DMS79 treated with DMSO at 0.1 percent for 48 hours (cell line): ENCODE results near the gene SPSB4.
A peak's percentile ranks its signal among the peaks of the same experiment; 100 is the strongest.

ENCODE experiments used
- DNase-seq: peaks from one replicate; lab custom pipeline; 2025; lab: John Stamatoyannopoulos, UW

SPSB4 gene

GRCh38 chr3:141055136-141055535 lies 4.0 kb downstream of the SPSB4 start:
- DNase-seq, result no peak

- no peak for DNase-seq
Observed at GRCh38 chr3:141055536-141056445, 4.6 kb downstream of the SPSB4 start.

GRCh38 chr3:141056751-141057171 lies 5.6 kb downstream of the SPSB4 start:
- DNase-seq, result peak; percentile 68

GRCh38 chr3:141057436-141057835 lies 6.3 kb downstream of the SPSB4 start:
- DNase-seq, result no peak

GRCh38 chr3:141057946-141058800 lies 7.0 kb downstream of the SPSB4 start:
- DNase-seq, result no peak

GRCh38 chr3:141058996-141059395 lies 7.8 kb downstream of the SPSB4 start:
- DNase-seq, result no peak

GRCh38 chr3:141059816-141060215 lies 8.7 kb downstream of the SPSB4 start:
- DNase-seq, result no peak

GRCh38 chr3:141060327-141060726 lies 9.2 kb downstream of the SPSB4 start:
- no peak for DNase-seq

GRCh38 chr3:141063831-141064230 lies 12.7 kb downstream of the SPSB4 start:
- DNase-seq, result no peak

- no peak for DNase-seq
Observed at GRCh38 chr3:141064255-141064926, 13.2 kb downstream of the SPSB4 start.

GRCh38 chr3:141065258-141065657 lies 14.1 kb downstream of the SPSB4 start:
- no peak for DNase-seq

GRCh38 chr3:141065841-141066805 lies 15.0 kb downstream of the SPSB4 start:
- DNase-seq, result no peak

GRCh38 chr3:141067206-141067974 lies 16.2 kb downstream of the SPSB4 start:
- DNase-seq, result no peak

- DNase-seq, result no peak
Observed at GRCh38 chr3:141070229-141070628, 19.1 kb downstream of the SPSB4 start.

GRCh38 chr3:141070727-141071357 lies 19.7 kb downstream of the SPSB4 start:
- no peak for DNase-seq

- DNase-seq, result no peak
Observed at GRCh38 chr3:141071681-141072260, 20.6 kb downstream of the SPSB4 start.

- DNase-seq, result no peak
Observed at GRCh38 chr3:141072950-141073349, 21.8 kb downstream of the SPSB4 start.

GRCh38 chr3:141073580-141073979 lies 22.4 kb downstream of the SPSB4 start:
- no peak for DNase-seq

- no peak for DNase-seq
Observed at GRCh38 chr3:141074529-141074928, 23.4 kb downstream of the SPSB4 start.
